H1 (cell line): ENCODE measurements around the gene KCNA2. TPM values are rescaled to one million over a fixed set of nuclear protein-coding genes. Genes with fewer than 3 reads are reported as not detected.

ENCODE experiments used
- CTCF ChIA-PET: fragments of 300-600 bp; sonication (Branson Sonifier 250); formaldehyde crosslinking; loops from one replicate; lab custom pipeline; 2021; ENCODE audit not compliant: partially characterized antibody; lab: Charles Lee
- POLR2A ChIA-PET: fragments of 300-600 bp; sonication (Branson Sonifier 250); formaldehyde crosslinking; loops from one replicate; lab custom pipeline; 2021; ENCODE audit warnings: inconsistent platforms; ENCODE audit not compliant: partially characterized antibody; lab: Charles Lee
- DNase-seq, 2 experiments: peaks; one replicate each; pipeline versions ENCODE4 v3.0.0 to v3.0.0-alpha.2; 2010 to 2022; ENCODE audit warnings: low spot score in 2 of 2, low read depth in 1 of 2, mixed read lengths in 1 of 2
- FAIRE-seq: peaks from 2 replicates; lab custom pipeline; 2011; peaks lifted over from hg19 to GRCh38; lab: Jason Lieb, UNC
- H2AFZ ChIP-seq: 2 replicates; pipeline ENCODE4 v1.8.1; 2012; ENCODE audit warnings: low read length, inconsistent platforms
- H2AK5ac ChIP-seq: 2 replicates; pipeline ENCODE4 v1.6.1; 2013; ENCODE audit warnings: low read depth, low read length
- H2BK120ac ChIP-seq: replicated peaks from 2 replicates; pipeline ENCODE3; 2013; ENCODE audit warnings: low read depth, low read length, inconsistent platforms
- H2BK12ac ChIP-seq: 2 replicates; pipeline ENCODE4 v1.6.1; 2013; ENCODE audit warnings: low read depth, low read length
- H2BK15ac ChIP-seq: 2 replicates; pipeline ENCODE4 v1.6.1; 2013; ENCODE audit warnings: low read length
- H2BK20ac ChIP-seq: 2 replicates; pipeline ENCODE4 v1.6.1; 2013; ENCODE audit warnings: low read length
- H2BK5ac ChIP-seq: 2 replicates; pipeline ENCODE4 v1.6.1; 2013; ENCODE audit warnings: low read depth, low read length
- H3K14ac ChIP-seq: 2 replicates; pipeline ENCODE4 v1.6.1; 2013; ENCODE audit warnings: inconsistent platforms; ENCODE audit not compliant: insufficient read length
- H3K18ac ChIP-seq: 2 replicates; pipeline ENCODE4 v1.6.1; 2013; ENCODE audit warnings: low read length; ENCODE audit errors: extremely low read depth
- H3K23ac ChIP-seq: 2 replicates; pipeline ENCODE4 v1.6.1; 2013; ENCODE audit warnings: inconsistent platforms; ENCODE audit not compliant: insufficient read length
- H3K23me2 ChIP-seq: 2 replicates; pipeline ENCODE4 v1.6.1; 2013; ENCODE audit warnings: low read depth, low read length
- H3K27ac ChIP-seq: 2 replicates; pipeline ENCODE4 v1.6.1; 2011; ENCODE audit warnings: low read depth, low read length, inconsistent platforms
- H3K27me3 ChIP-seq, 4 experiments: replicated peaks in 1 of 4; 1 replicate in 1 of 4; 2 replicates in 3 of 4; pipeline versions ENCODE4 v1.6.1 to v1.8.1; 2011 to 2013; ENCODE audit warnings: low read length in 3 of 4, mild to moderate bottlenecking in 3 of 4, inconsistent platforms in 2 of 4, mixed read lengths in 2 of 4, moderate library complexity in 1 of 4; ENCODE audit not compliant: control insufficient read depth in 3 of 4, insufficient read depth in 3 of 4; ENCODE audit errors: extremely low read depth in 1 of 4
- H3K36me3 ChIP-seq, 4 experiments: 2 replicates each; pipeline versions ENCODE4 v1.6.1 to v1.8.1; 2011 to 2013; ENCODE audit warnings: mild to moderate bottlenecking in 4 of 4, low read length in 3 of 4, moderate library complexity in 2 of 4, control low read depth in 1 of 4, inconsistent platforms in 1 of 4; ENCODE audit not compliant: insufficient read depth in 4 of 4, control insufficient read depth in 2 of 4
- H3K4ac ChIP-seq: replicated peaks from 2 replicates; pipeline ENCODE3; 2013; ENCODE audit warnings: low read length, low read depth, mixed read lengths, inconsistent platforms; ENCODE audit not compliant: insufficient read length
- H3K4me1 ChIP-seq, 4 experiments: replicated peaks in 1 of 4; 1 replicate in 1 of 4; 2 replicates in 3 of 4; pipeline versions ENCODE4 v1.6.1 to v1.8.1; 2011 to 2013; ENCODE audit warnings: low read length in 3 of 4, inconsistent platforms in 2 of 4, mixed read lengths in 1 of 4; ENCODE audit not compliant: insufficient read depth in 4 of 4, control insufficient read depth in 3 of 4
- H3K4me2 ChIP-seq, 2 experiments: 2 replicates each; pipeline versions ENCODE4 v1.6.1 to v1.8.1; 2011 to 2013; ENCODE audit warnings: low read depth in 2 of 2, low read length in 2 of 2, control low read depth in 1 of 2, inconsistent platforms in 1 of 2, mild to moderate bottlenecking in 1 of 2; ENCODE audit not compliant: insufficient read depth in 1 of 2
- H3K4me3 ChIP-seq, 4 experiments: fragments of 200-600, 300-600 bp in 1 of 4; sonication (generic), shearing (Covaris generic), sonication (Bioruptor Twin) in 1 of 4; 2 replicates each; pipeline versions ENCODE4 v1.5.1 to v1.8.1; 2011 to 2016; ENCODE audit warnings: low read length in 4 of 4, low read depth in 3 of 4, control low read depth in 2 of 4, inconsistent platforms in 2 of 4, mild to moderate bottlenecking in 2 of 4, mixed read lengths in 1 of 4, moderate library complexity in 1 of 4; ENCODE audit not compliant: insufficient read depth in 2 of 4; ENCODE audit errors: extremely low read depth in 1 of 4
- H3K56ac ChIP-seq: replicated peaks from 2 replicates; pipeline ENCODE3; 2013; ENCODE audit warnings: low read depth, mild to moderate bottlenecking, mixed read lengths, low read length, inconsistent platforms; ENCODE audit not compliant: insufficient read length
- H3K79me1 ChIP-seq: 2 replicates; pipeline ENCODE4 v1.6.1; 2013; ENCODE audit warnings: low read depth, low read length, control low read depth
- H3K79me2 ChIP-seq, 2 experiments: 2 replicates each; pipeline versions ENCODE4 v1.6.1 to v1.8.1; 2012 to 2013; ENCODE audit warnings: low read length in 2 of 2, mild to moderate bottlenecking in 2 of 2, inconsistent platforms in 1 of 2; ENCODE audit not compliant: insufficient read depth in 2 of 2, control insufficient read depth in 1 of 2
- H3K9ac ChIP-seq, 4 experiments: replicated peaks in 1 of 4; 1 replicate in 1 of 4; 2 replicates in 3 of 4; pipeline versions ENCODE4 v1.6.1 to v1.8.1; 2011 to 2013; ENCODE audit warnings: low read depth in 3 of 4, low read length in 3 of 4, control low read depth in 2 of 4, mild to moderate bottlenecking in 2 of 4, moderate library complexity in 2 of 4, inconsistent platforms in 1 of 4; ENCODE audit errors: extremely low read depth in 1 of 4
- H3K9me3 ChIP-seq, 2 experiments: 2 replicates each; pipeline versions ENCODE4 v1.6.1 to v1.8.1; 2012 to 2013; ENCODE audit warnings: mild to moderate bottlenecking in 2 of 2, moderate library complexity in 2 of 2, control low read depth in 1 of 2, inconsistent platforms in 1 of 2, low read depth in 1 of 2, low read length in 1 of 2, mixed read lengths in 1 of 2; ENCODE audit not compliant: insufficient read depth in 2 of 2
- H4K20me1 ChIP-seq, 2 experiments: replicated peaks in 1 of 2; 2 replicates each; pipeline versions ENCODE3 to v1.8.1; 2011 to 2013; ENCODE audit warnings: inconsistent platforms in 2 of 2, low read length in 2 of 2, mild to moderate bottlenecking in 1 of 2; ENCODE audit not compliant: insufficient read depth in 2 of 2, control insufficient read depth in 1 of 2
- H4K5ac ChIP-seq: 2 replicates; pipeline ENCODE4 v1.6.1; 2013; ENCODE audit warnings: low read length, low read depth, mixed read lengths, inconsistent platforms; ENCODE audit not compliant: insufficient read length
- H4K8ac ChIP-seq: 2 replicates; pipeline ENCODE4 v1.8.0; 2013; ENCODE audit warnings: mild to moderate bottlenecking, moderate library complexity, low read length, inconsistent platforms; ENCODE audit not compliant: insufficient read depth; ENCODE audit errors: extremely low read depth
- H4K91ac ChIP-seq: replicated peaks from 2 replicates; pipeline ENCODE3; 2013; ENCODE audit warnings: low read length, mixed read lengths, inconsistent platforms; ENCODE audit not compliant: insufficient read length
- ASH2L ChIP-seq: fragments of 200-600, 300-600 bp; sonication (generic); IDR thresholded peaks from one replicate; pipeline ENCODE4 v1.7.1; 2017; ENCODE audit warnings: low read length
- CEBPB ChIP-seq: IDR thresholded peaks from 2 replicates; pipeline ENCODE4 v1.6.1; 2012; ENCODE audit warnings: low read depth, low read length
- CHD1 ChIP-seq: IDR thresholded peaks from 2 replicates; pipeline ENCODE4 v1.6.1; 2012; ENCODE audit warnings: low read depth, low read length, improper control_type of control experiment
- FOSL1 ChIP-seq: IDR thresholded peaks from 2 replicates; pipeline ENCODE4 v1.6.1; 2011; ENCODE audit warnings: mild to moderate bottlenecking, low read depth, low read length, moderate library complexity; ENCODE audit not compliant: insufficient read depth
- HDAC2 ChIP-seq, 2 experiments: fragments of 300-600 bp in 1 of 2; sonication (generic) in 1 of 2; IDR thresholded peaks; 2 replicates each; pipeline ENCODE4 v1.6.1; 2011 to 2012; ENCODE audit warnings: low read depth in 2 of 2, low read length in 2 of 2, mild to moderate bottlenecking in 2 of 2, moderate library complexity in 2 of 2, borderline replicate concordance in 1 of 2, inconsistent platforms in 1 of 2
- HDAC6 ChIP-seq: IDR thresholded peaks from one replicate; pipeline ENCODE4 v1.7.1; 2012; ENCODE audit warnings: low read depth, mild to moderate bottlenecking, inconsistent platforms, low read length, moderate library complexity
- NANOG ChIP-seq: IDR thresholded peaks from 2 replicates; pipeline ENCODE4 v1.6.1; 2011; ENCODE audit warnings: low read length, low read depth, mild to moderate bottlenecking, inconsistent platforms; ENCODE audit not compliant: insufficient read depth, poor library complexity, severe bottlenecking
- TAF7 ChIP-seq: optimal IDR thresholded peaks from 2 replicates; pipeline ENCODE3; 2011; ENCODE audit warnings: low read depth, mild to moderate bottlenecking, inconsistent platforms, low read length, moderate library complexity, borderline replicate concordance
- WGBS, 2 experiments: shearing (Covaris generic) in 1 of 2; methylation state at CpG; one replicate each; pipeline versions ENCODE4 v1.1.6 to v1.1.7; 2013 to 2015; ENCODE audit warnings: low lambda C conversion rate in 2 of 2, mixed read lengths in 2 of 2, inconsistent platforms in 1 of 2, low coverage in 1 of 2, missing lambda C conversion rate in 1 of 2; ENCODE audit not compliant: insufficient replicate concordance in 2 of 2, insufficient coverage in 1 of 2, insufficient read length in 1 of 2; ENCODE audit errors: extremely low coverage in 1 of 2, missing lambda C conversion rate in 1 of 2; 5-methylcytosine and 5-hydroxymethylcytosine counted together
- polyA plus RNA-seq, 7 experiments: library from polyadenylated mRNA; depleted of rRNA in 3 of 7; stranded (reverse) in 5 of 7; unstranded in 2 of 7; fragments of >200 nt in 5 of 7; fragments of 200-250 nt in 2 of 7; gene quantifications; 1 replicate in 5 of 7; 2 replicates in 1 of 7; 4 replicates in 1 of 7; pipeline versions ENCODE4 v1.2.1 to v1.2.3, GENCODE V29; 2011 to 2013; ENCODE audit warnings: missing spikeins in 2 of 7, mixed read lengths in 2 of 7
- total RNA-seq: library from RNA; stranded (reverse); fragmentation: NEBNext Ultra II Directional; extraction: Animal tissue kit (Norgen Biotek cat#: 25700); gene quantifications from 2 replicates; pipeline ENCODE4 v1.2.1, GENCODE V29; 2021
- TF ChIP-seq, protein P1 (sequence below), 3 experiments: IDR thresholded peaks; 1 replicate in 2 of 3; 2 replicates in 1 of 3; pipeline versions ENCODE4 v1.5.1 to v1.6.1; 2011; ENCODE audit warnings: low read length in 3 of 3, mild to moderate bottlenecking in 3 of 3, inconsistent platforms in 2 of 3, low read depth in 1 of 3, moderate library complexity in 1 of 3; ENCODE audit not compliant: insufficient read depth in 1 of 3; ENCODE audit errors: control extremely low read depth in 1 of 3
- TF ChIP-seq, protein P2 (sequence below): IDR thresholded peaks from 2 replicates; pipeline ENCODE4 v1.6.1; 2011; ENCODE audit warnings: low read length, improper control_type of control experiment

Gene KCNA2
- total and polyA plus RNA-seq, 2 of the 8 experiments (the other 6 are each of a cell fraction or from before 2014, with no cell fraction given): 0.26 to 0.78 TPM

DNA sequence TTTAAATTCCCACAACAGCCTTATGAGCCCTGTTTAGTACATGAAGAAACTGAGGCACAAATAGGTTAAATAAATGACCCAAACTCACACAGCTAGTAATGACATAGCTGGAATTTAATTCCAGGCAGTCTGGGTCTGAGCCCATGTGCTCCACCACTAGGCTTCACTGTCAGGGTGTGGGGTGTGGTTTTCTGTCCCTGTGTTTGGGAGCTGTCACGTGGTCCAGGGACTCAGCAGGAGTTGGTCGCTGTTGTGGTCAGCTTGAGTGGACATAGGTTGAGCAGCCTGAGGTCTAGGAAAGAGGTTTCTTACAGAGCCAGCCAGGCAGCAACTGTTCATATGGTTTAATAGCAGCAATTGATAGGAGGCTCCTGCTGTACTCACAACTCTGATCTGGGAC lies 59.1 kb downstream of the KCNA2 start:
- Histone ChIP-seq H2BK20ac (no peak overlapping the region), H4K8ac (no peak overlapping the region), H3K14ac (no peak overlapping the region), H2BK15ac (no peak overlapping the region), H2BK5ac (no peak overlapping the region), H3K9ac (no peak overlapping the region), H4K5ac (no peak overlapping the region), H3K27me3 (peaks cover 0 to under 1% (median 0%) of the 10 kb centered on the region in 4 experiments; a peak in 1 of 7 replicates), H2BK12ac (no peak overlapping the region), H3K9me3 (no peaks in the 10 kb centered on the region), H2BK120ac (no peak overlapping the region), H2AK5ac (no peak overlapping the region), H3K36me3 (no peaks in the 10 kb centered on the region), H4K20me1 (no peaks in the 10 kb centered on the region), H3K4me2 (no peak overlapping the region), H3K4ac (no peak overlapping the region), H3K56ac (no peak overlapping the region), H3K79me1 (no peaks in the 10 kb centered on the region), H2AFZ (no peak overlapping the region), H3K23me2 (no peaks in the 10 kb centered on the region), H3K18ac (no peak overlapping the region), H3K23ac (no peak overlapping the region), H3K4me1 (no peaks in the 10 kb centered on the region), H3K79me2 (no peaks in the 10 kb centered on the region), H4K91ac (no peak overlapping the region), H3K4me3 (no peak overlapping the region), H3K27ac (no peak overlapping the region)
- DNase-seq (no peak), FAIRE-seq (no peak)
- 91% methylated on average over 2 of the region's 2 CpGs; no CpG with 5 or more reads in 1 of the 2 experiments for WGBS, 2 experiments
- POLR2A ChIA-PET: no interaction called here
- CTCF ChIA-PET: interaction anchor here (0.9 to 12.7 kb wide), 7 partner anchors 8 to 70 kb away, joined by 3 to 302 read pairs (median 5); no protein-coding TSS in a partner anchor
- TF ChIP-seq TAF7: no peak
- TF ChIP-seq, protein P1, sequence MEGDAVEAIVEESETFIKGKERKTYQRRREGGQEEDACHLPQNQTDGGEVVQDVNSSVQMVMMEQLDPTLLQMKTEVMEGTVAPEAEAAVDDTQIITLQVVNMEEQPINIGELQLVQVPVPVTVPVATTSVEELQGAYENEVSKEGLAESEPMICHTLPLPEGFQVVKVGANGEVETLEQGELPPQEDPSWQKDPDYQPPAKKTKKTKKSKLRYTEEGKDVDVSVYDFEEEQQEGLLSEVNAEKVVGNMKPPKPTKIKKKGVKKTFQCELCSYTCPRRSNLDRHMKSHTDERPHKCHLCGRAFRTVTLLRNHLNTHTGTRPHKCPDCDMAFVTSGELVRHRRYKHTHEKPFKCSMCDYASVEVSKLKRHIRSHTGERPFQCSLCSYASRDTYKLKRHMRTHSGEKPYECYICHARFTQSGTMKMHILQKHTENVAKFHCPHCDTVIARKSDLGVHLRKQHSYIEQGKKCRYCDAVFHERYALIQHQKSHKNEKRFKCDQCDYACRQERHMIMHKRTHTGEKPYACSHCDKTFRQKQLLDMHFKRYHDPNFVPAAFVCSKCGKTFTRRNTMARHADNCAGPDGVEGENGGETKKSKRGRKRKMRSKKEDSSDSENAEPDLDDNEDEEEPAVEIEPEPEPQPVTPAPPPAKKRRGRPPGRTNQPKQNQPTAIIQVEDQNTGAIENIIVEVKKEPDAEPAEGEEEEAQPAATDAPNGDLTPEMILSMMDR (IDR thresholded peaks at IDR 0.05; ENCODE audit: control extremely low read depth in 1 of 3, insufficient read depth in 1 of 3, low read depth in 1 of 3, low read length in 3 of 3): no peak
- TF ChIP-seq HDAC6: no peak
- TF ChIP-seq CHD1: no peak
- TF ChIP-seq FOSL1: no peak
- TF ChIP-seq CEBPB: no peak
- TF ChIP-seq HDAC2 (IDR thresholded peaks at IDR 0.05; ENCODE audit: borderline replicate concordance in 1 of 2, low read depth in 2 of 2, low read length in 2 of 2): no peak
- no peak for TF ChIP-seq NANOG
- no peak for TF ChIP-seq ASH2L
- TF ChIP-seq, protein P2, sequence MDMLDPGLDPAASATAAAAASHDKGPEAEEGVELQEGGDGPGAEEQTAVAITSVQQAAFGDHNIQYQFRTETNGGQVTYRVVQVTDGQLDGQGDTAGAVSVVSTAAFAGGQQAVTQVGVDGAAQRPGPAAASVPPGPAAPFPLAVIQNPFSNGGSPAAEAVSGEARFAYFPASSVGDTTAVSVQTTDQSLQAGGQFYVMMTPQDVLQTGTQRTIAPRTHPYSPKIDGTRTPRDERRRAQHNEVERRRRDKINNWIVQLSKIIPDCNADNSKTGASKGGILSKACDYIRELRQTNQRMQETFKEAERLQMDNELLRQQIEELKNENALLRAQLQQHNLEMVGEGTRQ: no peak
